Right hindlimb (tissue), 1 donor: ENCODE results near the gene ERP44.
"Not testable (repeated sequence)": the region's sequence is repeated elsewhere in the genome, so short reads cannot be mapped to it uniquely, and the experiment has no call there.

ENCODE experiments used
- DNase-seq: peaks from one replicate; pipeline ENCODE4 v3.0.0-alpha.2; 2018

ERP44 gene

GRCh38 chr9:100098887-100099721 lies at the start of gene ERP44, which contains the start of gene INVS:
TSS of gene ERP44 (minus strand) at chr9:100099000. CDS start at chr9:100098840, 160 bp downstream.
TSS of gene INVS (plus strand) at chr9:100099243. CDS start at chr9:100104522, 5,279 bp downstream.
- peak; percentile 100 for DNase-seq

GRCh38 chr9:100145976-100146375 lies 47.2 kb upstream of the ERP44 start:
- not testable (repeated sequence) for DNase-seq

- DNase-seq, result not testable (repeated sequence)
Measured at GRCh38 chr9:100145167-100145934, 46.6 kb upstream of the ERP44 start.

- not testable (repeated sequence) for DNase-seq
Measured at GRCh38 chr9:100141862-100142261, 43.1 kb upstream of the ERP44 start.

GRCh38 chr9:100140303-100140702 lies 41.5 kb upstream of the ERP44 start:
- not testable (repeated sequence) for DNase-seq

- not testable (repeated sequence) for DNase-seq
Measured at GRCh38 chr9:100136799-100137198, 38.0 kb upstream of the ERP44 start.

- DNase-seq, result no peak
Measured at GRCh38 chr9:100134731-100135130, 35.9 kb upstream of the ERP44 start.

GRCh38 chr9:100131875-100132430 lies 33.2 kb upstream of the ERP44 start:
- no peak for DNase-seq

- no peak for DNase-seq
Measured at GRCh38 chr9:100131216-100131615, 32.4 kb upstream of the ERP44 start.

GRCh38 chr9:100129772-100130171 lies 31.0 kb upstream of the ERP44 start:
- DNase-seq, result no peak

- no peak for DNase-seq
Measured at GRCh38 chr9:100126423-100126822, 27.6 kb upstream of the ERP44 start.

GRCh38 chr9:100125910-100126309 lies 27.1 kb upstream of the ERP44 start:
- DNase-seq, result no peak

- DNase-seq, result no peak
Measured at GRCh38 chr9:100125236-100125635, 26.4 kb upstream of the ERP44 start.

GRCh38 chr9:100120286-100120685 lies 21.5 kb upstream of the ERP44 start:
- no peak for DNase-seq

- DNase-seq, result no peak
Measured at GRCh38 chr9:100117316-100117715, 18.5 kb upstream of the ERP44 start.

GRCh38 chr9:100112677-100113336 lies 14.0 kb upstream of the ERP44 start:
- no peak for DNase-seq

- peak; percentile 90 for DNase-seq
Measured at GRCh38 chr9:100111235-100111634, 12.4 kb upstream of the ERP44 start.

- no peak for DNase-seq
Measured at GRCh38 chr9:100108559-100108958, 9.8 kb upstream of the ERP44 start.

- DNase-seq, result no peak
Measured at GRCh38 chr9:100106616-100107015, 7.8 kb upstream of the ERP44 start.

- no peak for DNase-seq
Measured at GRCh38 chr9:100105861-100106260, 7.1 kb upstream of the ERP44 start.

- no peak for DNase-seq
Measured at GRCh38 chr9:100104314-100104713, 5.5 kb upstream of the ERP44 start.

GRCh38 chr9:100101608-100102007 lies 2.8 kb upstream of the ERP44 start:
- DNase-seq, result no peak

GRCh38 chr9:100100146-100100667 lies 1.4 kb upstream of the ERP44 start:
- no peak for DNase-seq
